ENCODE measurements around the gene CAST.

- TF ChIP-seq CTCF (IDR thresholded peaks at IDR 0.05; ENCODE audit: borderline replicate concordance, extremely low read depth, low read length, poor library complexity, severe bottlenecking) (no peak), EZH2 (IDR thresholded peaks at IDR 0.05; ENCODE audit: borderline replicate concordance, low read depth, low read length, severe bottlenecking) (no peak)
Observed at GRCh38 chr5:96741891-96742309, 79.7 kb downstream of the CAST start.

All from DND-41 (cell line).